Endothelial cell of umbilical vein (primary cell): ENCODE results near the gene KIF22.
"Not testable (repeated sequence)": the region's sequence is repeated elsewhere in the genome, so short reads cannot be mapped to it uniquely, and the experiment has no call there.

Experiments
- MYC ChIP-seq: IDR thresholded peaks from one replicate; pipeline ENCODE4 v1.6.1; 2011; ENCODE audit warnings: mild to moderate bottlenecking, low read depth, low read length
- POLR2AphosphoS5 ChIP-seq: IDR thresholded peaks from 2 replicates; pipeline ENCODE4 v1.6.1; 2012; ENCODE audit warnings: low read depth, mild to moderate bottlenecking, control low read depth, low read length, moderate library complexity; ENCODE audit not compliant: insufficient read depth
- TF ChIP-seq, protein P1 (sequence below), 2 donors: IDR thresholded peaks; 1 replicate in 1 of 2; 2 replicates in 1 of 2; pipeline ENCODE4 v1.5.1; 2011; ENCODE audit warnings: low read length in 2 of 2, mild to moderate bottlenecking in 2 of 2, moderate library complexity in 2 of 2, control low read depth in 1 of 2, inconsistent platforms in 1 of 2, low read depth in 1 of 2; ENCODE audit not compliant: insufficient read depth in 1 of 2; ENCODE audit errors: extremely low read depth in 1 of 2

GRCh38 chr16:29783094-29783953 is 7.2 kb upstream of the KIF22 start:
- TF ChIP-seq MYC, POLR2AphosphoS5: not testable (repeated sequence)
- TF ChIP-seq, protein P1, sequence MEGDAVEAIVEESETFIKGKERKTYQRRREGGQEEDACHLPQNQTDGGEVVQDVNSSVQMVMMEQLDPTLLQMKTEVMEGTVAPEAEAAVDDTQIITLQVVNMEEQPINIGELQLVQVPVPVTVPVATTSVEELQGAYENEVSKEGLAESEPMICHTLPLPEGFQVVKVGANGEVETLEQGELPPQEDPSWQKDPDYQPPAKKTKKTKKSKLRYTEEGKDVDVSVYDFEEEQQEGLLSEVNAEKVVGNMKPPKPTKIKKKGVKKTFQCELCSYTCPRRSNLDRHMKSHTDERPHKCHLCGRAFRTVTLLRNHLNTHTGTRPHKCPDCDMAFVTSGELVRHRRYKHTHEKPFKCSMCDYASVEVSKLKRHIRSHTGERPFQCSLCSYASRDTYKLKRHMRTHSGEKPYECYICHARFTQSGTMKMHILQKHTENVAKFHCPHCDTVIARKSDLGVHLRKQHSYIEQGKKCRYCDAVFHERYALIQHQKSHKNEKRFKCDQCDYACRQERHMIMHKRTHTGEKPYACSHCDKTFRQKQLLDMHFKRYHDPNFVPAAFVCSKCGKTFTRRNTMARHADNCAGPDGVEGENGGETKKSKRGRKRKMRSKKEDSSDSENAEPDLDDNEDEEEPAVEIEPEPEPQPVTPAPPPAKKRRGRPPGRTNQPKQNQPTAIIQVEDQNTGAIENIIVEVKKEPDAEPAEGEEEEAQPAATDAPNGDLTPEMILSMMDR (IDR thresholded peaks at IDR 0.05; ENCODE audit: extremely low read depth in 1 of 2, insufficient read depth in 1 of 2, low read depth in 1 of 2, low read length in 2 of 2) = not testable (repeated sequence)
